Inferior parietal cortex (tissue), 1 donor: ENCODE measurements around the gene CACNB1.

ENCODE experiments used
- DNase-seq: peaks from one replicate; pipeline ENCODE4 v3.0.0-alpha.2; 2016; ENCODE audit errors: extremely low spot score

The CACNB1 gene

DNA sequence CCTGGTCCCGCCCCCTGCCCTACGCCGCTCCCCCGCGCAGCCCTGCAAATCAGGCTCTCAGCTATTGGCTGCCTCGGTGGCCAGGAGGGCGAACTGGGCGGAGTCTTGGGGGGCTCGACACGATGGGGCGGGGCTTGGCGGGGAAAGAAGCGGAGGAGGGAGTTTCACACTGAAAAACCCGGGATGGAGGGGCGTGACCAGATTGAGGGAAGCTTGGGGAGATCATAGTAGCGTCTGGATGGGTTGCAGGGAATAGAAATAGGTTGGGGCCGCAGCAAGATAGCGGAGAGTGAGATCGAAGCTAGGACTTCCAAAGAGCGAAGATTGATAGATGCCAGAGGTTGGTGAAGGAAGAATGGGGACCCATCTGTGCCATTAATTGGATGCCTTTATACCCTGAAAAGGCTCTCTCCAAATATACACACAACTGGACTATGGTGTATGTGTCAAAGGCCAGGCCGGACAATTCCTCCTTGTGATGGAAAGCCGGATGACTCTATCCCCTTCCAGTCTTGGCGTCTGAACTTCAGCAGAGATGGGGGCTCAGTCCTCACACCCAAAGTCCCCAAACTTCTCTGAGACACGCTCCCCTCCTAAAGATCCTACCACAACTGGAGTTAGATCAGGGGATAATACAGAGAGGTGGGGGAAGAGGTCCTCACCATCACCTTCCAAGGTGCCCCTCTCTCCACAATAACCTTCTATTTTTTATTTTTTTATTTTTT lies 28.7 kb upstream of the CACNB1 start:
- no peak for DNase-seq

DNA sequence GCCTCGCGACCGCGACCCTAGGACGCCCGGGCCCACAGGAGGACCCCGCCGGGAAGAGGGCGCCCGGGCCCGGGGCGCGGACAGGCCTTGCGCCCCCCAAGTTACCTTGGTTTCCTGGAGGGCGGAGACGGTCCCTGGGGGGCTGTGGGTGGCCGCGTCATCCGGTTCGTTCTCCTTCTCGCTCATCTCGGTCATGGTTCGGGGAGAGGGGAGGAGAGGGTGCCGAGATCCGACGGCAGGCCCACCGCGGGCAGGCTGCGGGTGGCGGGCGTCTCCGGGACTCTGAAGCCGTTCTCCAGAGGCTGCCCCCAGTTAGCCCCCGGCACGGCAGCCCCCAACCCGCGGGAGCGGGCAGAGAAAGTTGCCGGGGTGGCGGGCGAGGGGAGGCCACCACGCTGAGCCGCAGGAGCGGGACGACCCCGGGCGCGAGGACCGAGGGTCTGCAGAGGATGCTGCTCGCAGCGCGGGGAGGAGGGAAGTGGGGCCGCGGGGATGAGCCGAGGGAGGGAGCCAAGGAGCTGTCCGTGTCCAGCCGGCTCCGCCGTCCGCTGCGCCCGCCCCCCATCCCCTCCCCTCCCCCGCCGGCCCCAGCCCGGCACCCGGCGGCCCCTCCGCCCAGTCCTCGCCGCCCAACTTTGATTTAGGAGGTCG lies 28.0 kb upstream of the CACNB1 start, which contains the start of gene STAC2:
STAC2 (minus strand) TSS at position 638 of the 651 bp plus-strand sequence; CDS start at position 195, 443 bp downstream.
- DNase-seq: no peak

DNA sequence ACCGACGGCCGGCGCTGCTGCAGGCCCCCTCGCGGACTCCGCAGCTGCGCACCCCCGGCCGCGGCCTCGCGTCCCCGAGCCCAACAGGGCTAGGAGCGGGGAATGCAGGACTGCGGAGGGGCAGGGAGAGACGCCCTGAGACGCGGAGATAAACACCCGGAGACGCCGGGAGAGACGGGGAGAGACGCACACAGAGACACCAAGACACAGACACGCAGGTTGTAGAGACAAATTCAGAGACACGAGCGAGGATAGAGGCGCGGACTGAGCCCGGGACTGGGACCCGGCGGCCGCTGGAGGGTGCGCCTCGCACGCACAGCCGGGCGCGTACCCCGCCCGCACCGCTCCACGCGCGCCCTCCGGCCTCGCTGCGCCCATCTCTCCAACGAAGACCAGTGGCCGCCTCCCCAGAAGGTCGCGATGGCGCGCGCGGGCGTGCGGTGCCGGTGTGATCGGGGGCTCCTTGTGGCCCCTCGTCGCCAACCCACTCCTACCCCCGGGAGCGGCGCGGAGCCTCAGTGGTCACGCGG lies 27.4 kb upstream of the CACNB1 start:
- no peak for DNase-seq

DNA sequence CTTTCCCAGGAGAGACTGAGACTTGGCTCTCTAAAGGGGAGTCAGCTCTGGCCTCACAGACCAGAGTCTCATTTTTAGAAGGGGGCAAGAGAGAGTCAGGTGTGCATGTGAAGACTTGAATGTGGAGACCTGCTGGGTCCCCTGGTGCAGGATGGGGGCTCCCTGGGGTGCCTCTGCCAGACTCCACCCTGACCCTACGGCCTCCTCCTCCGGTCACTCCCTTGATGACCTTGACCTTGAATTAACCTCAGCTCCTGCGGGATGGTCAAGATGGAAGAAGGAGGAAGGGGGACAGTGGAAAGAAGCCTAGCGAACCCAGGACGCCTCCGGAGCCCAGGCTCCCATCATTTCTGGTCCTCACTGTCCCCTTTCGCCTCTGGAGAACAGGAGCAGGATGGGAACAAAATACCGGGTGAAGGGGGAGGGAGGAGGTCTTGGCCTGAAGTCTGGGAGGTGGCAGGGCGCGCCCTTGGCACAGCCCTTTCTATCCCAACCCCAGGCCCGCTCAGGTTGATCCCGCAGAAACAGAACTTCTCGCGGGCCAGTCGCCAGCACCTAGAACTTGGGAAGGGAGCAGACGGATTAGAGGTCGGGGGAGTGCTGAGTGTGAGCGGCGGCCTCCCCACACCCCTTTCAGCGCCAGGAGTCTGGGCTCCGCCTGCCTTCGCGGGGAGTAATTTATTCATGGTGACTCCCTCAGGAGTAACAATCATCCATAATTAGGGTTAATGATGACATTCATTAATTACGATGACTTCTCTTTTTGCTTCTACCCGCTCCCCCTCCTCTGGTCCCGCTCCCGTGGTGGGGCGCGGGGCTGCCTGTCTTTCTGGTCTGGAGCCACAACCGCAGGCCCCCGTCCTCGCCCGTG lies 26.7 kb upstream of the CACNB1 start:
- no peak for DNase-seq

DNA sequence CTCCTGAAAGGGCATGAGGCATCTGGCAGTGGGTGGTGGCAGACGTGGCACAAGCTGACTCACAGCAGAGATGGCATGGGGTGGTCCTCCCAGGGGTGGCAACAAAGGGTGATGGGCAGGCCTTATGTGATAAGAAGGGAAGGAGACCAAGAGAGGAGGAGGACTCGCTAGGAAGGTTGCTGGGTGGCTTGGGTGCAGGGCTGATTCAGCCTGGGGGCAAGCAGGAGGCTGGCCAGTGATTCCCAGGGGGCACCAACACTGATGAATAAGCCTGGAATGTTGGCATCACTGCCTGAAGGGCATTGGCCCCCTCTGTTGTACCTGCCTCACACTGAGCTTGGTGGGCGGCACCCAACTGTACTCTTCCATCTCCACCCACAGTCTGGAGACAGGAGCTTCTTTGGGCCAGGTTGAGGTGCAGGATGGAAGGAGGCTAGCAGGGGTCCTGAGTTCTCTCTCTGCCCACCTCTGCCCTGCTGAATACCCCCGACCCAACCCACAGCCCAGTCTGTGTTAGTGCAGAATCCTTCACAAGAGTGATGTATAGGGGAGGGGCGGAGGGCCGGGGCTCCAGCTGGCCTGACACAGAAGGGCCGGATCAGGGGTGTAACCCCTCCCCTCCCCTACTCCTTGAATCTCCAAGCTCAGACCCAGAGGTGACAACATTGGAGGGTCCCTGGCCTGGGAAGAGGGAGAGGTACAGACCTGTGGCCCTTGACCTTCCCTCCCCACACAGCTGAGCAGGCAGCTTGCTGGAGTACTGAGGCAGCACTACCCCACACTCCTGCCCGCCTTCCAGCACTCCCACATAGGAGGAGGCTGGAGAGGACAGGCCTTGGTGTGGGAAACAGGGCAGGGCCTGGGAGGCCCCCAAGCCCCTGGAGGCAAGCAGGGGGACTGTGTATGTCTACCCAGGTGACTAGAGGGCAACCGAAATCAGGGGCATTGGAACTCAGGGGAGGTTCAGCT lies 25.7 kb upstream of the CACNB1 start:
- DNase-seq: no peak

DNA sequence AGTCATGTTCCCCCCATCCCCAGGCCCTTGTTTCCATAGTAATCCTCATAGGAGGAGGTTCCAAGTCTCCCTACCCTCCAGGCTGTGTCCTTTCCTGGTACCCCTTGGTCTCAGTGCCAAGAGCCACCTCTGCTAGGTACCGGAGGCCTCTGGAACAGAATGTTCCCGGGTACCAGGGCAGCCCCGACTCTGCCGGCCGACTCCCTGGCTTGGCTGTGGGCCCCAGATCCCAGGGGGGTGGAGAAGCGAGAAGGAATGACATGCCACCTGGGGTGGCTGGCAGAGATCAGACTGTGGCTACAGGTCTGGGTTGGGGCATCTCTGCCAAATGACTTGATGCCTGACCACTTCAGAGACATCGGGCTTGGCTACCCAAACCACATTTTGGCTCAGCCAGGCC lies 24.7 kb upstream of the CACNB1 start:
- DNase-seq: no peak

DNA sequence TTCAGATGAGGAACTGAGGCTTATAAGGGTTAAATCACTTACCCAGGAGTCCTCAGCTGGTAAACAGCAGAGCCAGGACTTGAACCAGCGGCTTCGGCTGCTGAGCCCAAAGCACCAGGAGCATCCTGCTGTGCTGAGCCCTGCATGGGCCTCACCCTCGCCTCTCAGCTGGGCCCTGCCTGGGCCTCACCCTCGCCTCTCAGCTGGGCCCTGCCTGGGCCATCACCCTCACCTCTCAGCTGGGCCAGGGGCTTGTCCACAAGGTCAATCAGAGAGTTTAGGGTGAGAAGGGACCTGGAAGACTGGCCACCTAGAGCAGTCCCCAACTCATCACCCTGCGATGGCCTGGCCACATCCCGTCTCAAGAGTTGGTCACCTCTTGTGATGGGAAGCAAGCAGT lies 24.1 kb upstream of the CACNB1 start:
- DNase-seq: no peak

DNA sequence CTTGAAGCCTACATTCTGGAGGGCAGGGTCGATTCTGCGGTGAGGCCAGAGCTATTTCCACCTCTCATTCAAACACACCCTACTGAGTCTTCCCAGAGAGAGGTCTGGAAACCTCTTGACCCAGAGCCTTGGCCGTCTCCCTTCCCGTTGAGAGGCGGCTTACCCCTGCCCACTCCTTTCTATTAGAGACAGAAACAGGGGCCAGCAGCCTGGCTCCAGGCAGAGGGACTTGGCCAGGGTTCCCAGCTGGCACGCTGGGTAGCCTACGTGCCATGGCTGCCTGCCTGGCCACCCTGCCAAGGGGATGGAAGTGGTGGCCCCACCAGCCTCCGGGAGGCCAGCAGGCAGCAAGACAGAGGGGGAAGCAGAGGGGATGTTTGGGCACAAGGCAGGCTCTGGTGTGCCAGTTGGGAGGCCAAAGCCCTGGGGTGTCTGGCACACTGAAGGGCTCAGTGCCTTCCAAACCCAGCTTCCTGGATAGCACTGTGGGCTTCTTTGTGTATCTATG lies 22.2 kb upstream of the CACNB1 start:
- DNase-seq: no peak

DNA sequence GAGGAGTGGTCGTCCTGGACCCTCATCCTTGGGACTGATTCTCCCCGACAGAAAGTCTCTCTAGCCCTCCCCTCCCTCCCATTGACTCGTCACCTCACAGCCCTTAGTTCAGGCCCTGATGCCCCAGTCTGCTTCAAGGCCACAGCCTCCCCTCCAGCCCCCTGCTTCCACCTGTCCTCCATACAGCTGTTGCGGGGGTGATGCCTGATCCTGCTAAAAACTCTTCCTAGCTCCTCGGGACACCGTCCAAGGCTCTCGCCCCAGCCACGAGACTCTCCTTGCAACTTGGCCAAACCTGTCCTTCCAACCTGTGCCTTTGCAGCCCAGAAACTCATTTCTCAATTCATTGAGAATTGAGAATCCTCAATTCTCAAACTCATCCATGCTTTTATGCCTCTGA lies 21.4 kb upstream of the CACNB1 start:
- no peak for DNase-seq

DNA sequence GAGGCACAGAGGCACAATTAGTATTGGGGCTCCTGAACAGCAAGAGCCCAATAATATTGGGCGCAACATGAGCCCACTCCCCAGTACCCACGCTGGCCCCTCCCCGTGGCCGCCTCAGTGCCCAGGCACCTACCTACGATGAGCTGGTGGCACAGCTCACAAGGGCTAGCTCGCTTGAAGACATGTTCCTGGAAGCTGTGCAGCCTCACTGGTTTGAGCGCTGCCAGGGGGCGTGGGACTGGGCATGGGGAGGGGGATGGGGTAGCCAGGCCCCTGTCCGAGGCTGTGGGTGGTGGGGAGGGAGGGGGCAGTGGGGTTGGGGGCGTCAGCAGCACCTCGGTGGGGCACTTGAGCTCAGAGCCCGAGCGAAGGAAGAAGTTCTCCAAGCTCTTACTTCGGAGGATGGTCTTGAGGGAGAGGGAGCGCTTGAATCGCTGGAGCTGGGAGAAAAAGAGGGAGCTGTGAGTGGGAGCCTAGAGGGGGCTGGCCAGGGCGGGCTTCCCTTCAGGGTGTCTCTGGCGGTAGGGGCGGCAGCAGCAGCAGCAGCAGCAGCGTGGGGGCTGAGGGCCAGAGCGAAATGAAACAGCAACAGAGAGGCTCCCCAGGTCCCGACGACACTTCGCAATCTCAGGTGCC lies 20.4 kb upstream of the CACNB1 start:
- DNase-seq: no peak

DNA sequence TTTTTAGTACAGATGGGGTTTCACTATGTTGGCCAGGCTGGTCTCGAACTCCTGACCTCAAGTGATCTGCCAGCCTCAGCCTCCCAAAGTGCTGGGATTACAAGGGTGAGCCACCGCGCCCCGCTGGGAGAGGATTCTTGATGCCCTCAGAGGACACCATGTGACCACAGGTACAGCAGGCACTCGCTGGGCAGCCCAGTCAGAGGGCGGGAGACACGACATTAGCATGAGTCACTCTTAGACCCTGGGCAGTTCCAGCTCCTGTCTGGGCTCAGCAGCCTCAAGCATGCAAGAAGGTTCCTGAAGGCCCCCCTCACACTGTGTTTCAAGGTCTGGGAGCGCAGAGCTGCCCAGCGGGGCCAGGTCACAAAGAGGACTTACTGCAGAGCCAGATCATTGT lies 16.4 kb upstream of the CACNB1 start:
- DNase-seq: no peak

DNA sequence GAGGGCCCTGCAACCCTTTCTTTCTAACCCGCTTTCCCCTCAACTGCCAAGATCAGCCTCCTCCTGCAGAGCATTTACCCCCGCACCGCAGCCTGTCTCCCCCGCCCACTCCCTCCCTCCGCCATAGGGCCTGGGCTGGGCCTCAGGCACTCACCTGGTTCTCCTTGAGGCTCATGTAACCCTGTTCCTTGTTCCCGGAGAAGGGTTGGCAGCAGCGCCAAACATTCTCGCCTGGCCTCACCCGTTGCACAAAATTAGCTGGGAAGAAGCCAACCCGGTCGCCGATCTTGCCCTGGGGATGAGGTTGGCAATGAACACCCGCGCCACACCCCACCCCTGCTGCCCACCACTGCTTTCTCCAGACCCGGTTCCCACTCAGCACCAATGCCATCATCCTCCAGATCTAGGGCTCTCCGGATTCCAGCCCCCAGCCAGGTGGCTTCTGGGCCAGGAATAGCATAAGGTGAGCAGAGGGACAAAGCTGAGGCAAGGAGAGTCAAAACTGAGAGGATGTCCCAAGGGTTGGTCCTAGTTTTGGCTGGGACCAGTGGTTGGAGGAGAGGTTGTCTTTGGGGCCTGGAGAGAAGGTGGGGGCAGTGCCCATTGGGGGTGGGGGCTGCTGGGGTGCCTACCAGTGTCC lies 15.5 kb upstream of the CACNB1 start:
- DNase-seq: no peak

DNA sequence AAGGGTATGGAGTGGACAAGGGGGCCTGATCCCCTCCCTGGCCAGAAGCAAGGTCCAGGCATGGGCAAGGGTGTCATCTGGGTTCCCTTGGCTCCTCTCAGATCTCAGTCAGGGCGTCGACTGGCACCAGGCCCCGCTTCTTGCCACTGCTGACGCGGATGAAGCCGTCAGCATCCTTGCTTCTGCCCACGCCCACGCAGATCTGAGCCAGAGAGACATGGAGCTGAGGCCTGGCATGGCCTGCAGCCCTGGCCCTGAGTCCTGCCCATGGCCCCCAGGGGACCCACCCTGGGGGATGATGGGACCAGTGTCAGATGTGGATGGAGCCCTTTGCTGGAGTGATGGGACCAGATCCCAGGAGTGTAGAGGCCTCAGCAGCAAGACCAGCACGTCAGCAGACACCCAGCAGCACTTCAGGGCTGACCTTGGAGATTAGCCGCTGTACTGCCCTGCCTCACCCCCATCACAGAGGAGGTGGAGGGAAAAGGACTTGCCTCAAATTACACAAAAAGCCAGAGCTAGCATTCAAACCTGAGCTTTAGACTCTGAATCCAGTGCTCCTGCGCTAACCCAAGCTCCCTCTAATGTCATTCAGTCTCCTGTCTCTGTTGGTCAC lies 14.8 kb upstream of the CACNB1 start:
- DNase-seq: no peak

DNA sequence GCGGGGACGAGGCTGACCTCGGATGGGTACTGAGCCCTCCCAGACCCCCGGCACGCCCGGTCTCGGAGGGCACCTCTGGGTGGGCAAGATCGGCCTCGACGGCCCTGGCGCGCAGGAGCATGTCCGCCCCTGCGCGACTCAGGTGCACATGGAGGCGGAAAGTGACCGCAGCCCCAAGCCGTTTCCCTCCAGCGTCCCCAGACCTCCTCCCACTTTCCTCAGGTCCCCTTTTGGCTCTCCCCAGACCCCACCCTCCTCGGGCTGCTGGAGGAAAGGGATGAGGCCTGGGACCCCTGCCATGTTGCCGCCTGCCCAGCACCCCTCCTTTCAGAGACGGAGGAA lies 12.6 kb upstream of the CACNB1 start:
- DNase-seq: no peak

DNA sequence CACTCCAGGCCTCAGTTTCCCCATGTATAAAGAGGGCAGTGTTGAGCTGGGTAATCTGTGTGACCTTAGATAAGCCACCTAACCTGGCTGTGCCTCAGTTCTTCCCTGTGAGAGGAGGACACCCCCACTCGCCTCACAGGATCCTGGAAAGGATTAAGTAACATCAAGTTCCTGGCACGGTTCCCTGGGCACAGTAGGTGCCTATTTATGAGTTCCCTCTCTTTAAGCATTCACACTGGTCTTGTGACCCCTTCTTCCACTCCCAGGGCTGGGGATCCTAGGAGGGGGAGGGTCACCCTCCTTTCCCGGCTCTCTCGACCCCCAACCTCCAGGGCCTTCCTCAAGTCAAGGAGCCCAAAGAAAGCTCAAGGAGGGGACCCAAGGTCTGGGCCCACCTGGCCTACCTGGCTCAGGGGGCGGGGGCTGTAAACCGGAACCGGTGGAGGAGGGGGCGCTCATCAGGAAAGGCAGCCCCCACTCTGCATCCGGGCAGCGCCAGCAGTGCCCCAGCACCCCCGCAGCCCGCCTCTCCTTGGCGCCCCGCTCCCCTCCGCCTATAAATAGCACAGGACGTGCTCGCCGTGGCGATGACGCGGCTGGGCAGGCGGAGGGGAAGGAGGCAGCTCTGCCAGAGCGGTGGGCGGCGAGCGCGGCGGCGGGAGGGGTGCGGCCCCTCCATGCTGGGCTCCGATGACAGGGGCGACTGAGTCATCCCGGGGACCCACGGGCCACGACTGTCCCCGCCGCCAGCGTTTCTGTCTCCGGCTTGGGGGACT lies 12.0 kb upstream of the CACNB1 start:
- no peak for DNase-seq

DNA sequence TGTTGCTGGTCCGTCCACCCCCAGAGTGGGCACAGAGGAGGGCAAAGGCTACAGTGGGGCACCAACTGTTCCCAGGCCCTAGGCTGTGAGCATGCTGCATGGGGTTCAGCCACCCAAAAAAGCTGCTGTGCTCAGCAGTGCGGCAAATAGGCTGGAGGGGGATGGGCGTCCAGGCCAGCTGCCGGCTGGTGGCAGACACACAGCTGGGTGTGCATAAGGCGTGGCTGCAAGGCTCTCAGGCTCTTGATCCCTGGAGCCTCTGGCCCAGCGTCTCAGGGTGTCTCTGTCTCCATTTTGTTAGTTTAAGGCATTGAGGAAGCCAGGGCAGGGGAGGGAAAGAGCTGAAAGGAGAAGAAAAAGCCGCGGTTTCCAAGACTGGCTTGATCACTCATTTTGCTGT lies 11.4 kb upstream of the CACNB1 start:
- no peak for DNase-seq

DNA sequence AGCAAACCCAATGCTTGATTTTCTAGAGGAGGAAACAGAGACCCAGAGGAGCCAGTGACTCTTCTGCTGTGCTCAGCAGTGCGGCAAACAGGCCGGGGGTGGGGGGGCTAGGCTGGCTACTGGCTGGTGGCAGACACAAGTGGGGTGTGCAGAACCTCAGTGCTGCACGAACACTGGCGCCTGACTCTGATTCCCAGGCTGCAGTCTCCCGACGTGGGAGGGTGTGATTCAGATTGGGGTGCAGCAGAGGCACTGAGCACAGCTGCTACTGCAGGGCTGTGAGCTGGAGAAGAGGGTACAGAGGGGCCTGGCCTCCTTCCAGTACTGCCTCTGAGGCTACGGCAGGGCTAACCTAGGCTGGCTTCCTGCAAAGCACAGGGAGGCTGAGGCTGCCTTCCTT lies 10.7 kb upstream of the CACNB1 start:
- no peak for DNase-seq

DNA sequence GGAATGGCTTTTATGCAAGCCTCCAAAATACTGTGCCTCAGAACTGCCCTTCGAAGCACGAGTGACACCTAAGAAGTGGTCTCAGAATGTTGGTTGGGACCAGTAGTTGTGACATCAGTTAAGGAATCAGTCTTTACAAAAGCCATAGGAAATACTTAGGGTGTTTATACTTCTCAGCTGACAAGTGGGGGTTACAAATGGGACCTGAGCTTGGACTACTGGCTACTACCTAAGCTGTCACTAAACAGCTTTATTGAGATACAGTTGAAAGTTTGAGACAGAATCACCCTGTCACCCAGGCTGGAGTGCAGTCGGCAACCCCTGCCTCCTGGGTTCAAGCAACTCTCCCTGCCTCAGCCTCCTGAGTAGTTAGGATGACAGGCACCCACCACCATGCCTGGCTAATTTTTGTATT lies 7.7 kb upstream of the CACNB1 start:
- DNase-seq: no peak

DNA sequence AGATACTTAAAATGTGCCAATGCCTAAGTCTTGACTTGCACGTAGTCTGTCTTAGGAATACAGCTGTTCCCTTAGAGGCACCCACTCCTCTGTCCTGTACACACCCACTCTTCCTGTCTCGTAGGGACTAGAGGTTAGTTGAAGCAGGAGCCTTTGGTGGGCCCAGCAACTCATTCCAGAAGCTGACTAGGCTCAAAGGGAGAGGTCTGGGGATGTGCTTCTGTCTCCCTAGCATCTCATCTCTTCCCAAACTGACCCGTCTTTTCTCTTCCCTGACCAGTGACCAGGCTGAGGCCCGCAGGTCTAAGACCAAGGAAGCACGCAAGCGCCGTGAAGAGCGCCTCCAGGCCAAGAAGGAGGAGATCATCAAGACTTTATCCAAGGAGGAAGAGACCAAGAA lies 6.8 kb upstream of the CACNB1 start:
- DNase-seq: no peak
